HG03066 (cell line): ENCODE measurements around the gene TMCC1.
"Not testable (repeated sequence)": the region's sequence is repeated elsewhere in the genome, so short reads cannot be mapped to it uniquely, and the experiment has no call there.

Source experiments
- ATAC-seq: cut with Tn5 transposase; IDR thresholded peaks from one replicate; pipeline ENCODE4 v1.9.1; 2021; ENCODE audit warnings: low read depth; ENCODE audit not compliant: unreplicated experiment

Gene TMCC1

DNA sequence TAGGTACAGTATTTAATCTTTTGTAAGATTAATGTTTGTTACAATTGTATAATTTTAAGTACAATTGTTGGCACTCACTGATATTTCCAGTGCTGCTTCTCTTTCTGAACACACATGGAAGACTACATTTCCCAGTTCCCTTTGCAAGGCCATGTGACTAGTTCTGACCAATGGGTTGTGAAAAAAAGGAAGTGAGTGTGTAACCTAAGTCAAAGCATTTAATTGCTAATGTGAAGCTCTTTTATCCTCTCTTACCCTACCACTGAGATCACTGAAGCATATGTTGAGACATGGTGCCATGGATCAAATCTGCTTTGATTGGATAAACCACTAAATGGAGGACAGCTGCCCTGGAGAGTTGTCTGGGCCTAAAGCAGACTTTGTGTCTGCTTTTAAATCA, 203.1 kb downstream of the TMCC1 start:
- peak; percentile 76 for ATAC-seq

DNA sequence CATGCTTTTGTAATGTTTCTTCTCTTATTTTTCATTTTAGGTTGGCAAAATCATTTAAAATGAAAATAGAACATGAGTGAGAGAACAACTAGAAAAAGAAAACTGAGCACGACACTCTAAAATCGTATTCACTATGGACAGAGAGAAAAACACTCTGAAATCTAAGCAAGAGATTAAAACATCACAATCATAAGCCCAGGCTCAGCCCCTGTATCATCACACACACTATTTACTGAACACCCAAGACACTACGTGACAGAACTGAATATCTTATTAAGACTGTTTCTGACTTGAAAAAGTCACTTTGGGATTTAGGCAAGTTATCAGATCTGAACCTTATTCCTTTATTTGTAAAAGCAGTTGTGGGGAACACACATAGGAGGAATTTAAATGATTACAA, 204.5 kb downstream of the TMCC1 start:
- ATAC-seq: no peak

DNA sequence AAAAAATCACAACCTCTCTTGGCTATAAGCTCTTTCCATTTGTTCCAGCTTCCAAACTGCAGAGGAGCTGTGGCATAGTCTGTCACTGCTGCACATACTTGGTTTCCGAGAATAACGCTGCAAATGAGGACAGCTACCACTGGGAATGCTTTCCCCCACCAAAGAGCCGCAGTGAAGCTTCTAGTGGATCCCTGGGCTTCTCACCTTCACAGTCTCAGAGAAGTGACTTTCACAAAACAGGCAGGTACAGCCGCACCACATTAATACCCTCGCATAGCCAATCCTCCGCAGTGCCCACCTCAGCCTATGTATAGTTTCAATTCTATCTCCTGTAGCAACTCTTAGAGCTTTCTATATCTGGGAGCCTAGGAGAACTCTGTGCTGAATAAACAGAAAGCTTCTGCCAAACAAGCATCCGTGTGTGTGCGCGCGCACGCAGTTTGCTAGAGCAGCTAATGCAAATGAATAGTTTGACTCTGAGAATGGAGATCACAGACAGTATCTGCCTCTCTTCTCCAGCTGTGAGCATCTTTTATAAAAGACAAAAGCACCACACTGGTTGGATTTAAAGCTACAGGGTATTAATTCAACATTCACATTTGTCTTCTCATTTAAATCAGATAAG, 205.1 kb downstream of the TMCC1 start:
- no peak for ATAC-seq

DNA sequence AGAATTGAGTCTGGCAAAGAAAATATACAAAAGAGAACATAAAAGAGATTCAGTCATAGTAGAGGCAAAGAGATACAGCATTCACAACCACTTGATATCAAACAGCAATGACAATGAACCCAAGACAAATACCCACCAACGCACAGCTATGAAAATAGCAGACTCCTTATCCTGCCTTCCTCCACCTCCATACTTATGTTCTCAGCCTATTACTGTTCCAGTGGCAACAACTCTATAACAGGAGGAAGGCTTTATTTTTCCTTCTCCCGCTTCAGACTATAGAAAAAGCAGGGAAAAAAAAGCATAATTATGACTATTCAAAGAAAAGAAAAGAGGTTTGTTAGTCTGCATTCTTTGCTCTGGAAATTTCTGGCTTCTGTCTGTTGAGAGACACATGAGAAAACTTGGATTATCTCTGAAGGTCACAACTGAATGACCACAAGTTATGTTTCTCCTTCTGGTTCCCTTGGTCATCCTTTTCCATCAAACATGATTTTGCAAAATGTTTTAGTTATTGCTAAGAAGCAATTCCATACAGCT, 205.9 kb downstream of the TMCC1 start:
- ATAC-seq: no peak

DNA sequence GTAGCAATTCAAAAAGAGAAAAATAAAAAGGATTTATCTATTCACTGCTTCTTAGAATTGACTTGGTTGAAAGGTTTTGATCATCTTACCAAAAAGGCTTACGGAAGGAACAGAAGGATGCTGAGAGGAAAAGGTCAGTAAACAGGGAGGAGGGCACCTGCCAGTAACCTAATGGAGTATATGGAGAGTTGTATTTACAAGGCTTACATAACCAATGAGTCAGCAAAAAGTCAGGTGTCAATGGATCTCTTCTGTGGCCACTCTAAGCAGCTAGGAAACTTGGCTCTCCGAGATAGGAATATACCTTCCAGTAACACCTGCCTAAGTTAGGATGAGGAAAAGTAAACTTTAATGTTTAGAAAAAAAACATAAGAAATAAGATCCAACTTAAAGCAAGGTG, 206.6 kb downstream of the TMCC1 start:
- ATAC-seq: no peak

DNA sequence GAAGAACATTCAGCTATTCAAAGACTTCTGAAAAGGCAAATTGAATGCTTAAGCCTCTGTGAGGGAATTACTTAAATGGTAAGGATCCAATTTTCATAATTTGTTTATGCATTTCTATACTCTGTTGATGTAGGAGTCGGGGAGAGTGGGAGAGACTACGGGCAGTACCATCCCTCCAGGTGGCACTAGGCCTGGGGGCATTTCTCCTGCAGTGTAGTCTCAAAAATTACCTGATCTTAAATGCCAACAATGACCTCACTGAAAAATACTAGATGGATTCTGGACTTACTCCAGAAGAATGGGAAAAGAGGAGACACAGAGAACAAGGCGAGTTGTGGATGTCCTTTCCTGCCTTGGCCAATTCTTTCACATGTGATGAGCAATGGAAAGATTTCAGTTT, 209.2 kb downstream of the TMCC1 start:
- ATAC-seq: no peak

DNA sequence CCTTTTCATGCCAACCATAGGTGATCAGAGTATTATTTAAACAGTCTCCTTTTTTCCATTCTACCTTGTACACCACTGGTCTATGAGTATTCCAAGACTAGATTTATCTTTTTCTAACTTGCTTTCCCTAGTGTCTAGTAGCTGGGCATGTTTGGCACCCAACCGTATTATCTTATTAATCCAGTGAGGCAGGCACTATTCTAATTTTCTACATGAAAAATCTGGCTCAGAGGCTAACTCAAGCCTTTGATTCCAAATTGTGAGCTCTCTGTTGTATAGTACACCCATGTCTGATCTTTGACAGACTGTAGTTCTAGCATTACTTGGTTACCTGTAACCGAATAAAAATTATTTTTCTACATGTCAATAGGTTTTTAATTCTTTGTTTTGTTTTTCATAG, 210.3 kb downstream of the TMCC1 start:
- ATAC-seq: no peak

DNA sequence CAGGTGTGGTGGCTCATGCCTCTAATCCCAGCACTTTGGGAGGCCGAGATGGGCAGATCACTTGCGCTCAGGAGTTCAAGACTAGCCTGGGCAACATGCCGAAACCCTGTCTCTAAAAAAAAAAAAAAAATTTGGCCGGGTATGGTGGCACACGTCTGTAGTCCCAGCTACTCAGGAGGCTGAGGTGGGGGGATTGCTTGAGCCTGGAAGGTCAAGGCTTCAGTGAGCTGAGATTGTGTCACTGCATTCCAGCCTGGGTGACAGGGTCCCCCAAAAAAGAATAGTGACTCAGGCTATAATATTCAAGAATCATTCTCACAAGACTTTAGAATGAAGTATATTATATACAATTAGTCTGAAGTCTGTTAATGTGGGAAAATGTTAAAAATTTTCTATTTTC, 216.5 kb downstream of the TMCC1 start:
- no peak for ATAC-seq

DNA sequence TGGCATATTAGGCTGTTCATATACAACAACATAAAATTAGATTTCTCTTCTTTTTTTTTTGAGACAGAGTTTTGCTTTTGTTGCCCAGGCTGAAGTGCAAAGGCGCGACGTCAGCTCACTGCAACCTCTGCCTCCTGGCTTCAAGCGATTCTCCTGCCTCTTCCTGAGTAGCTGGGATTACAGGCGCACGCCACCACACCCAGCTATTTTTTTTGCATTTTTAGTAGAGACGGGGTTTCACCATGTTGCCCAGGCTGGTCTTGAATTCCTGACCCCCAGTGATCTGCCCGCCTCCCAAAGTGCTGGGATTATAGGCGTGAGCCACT, 218.8 kb downstream of the TMCC1 start:
- ATAC-seq: not testable (repeated sequence)

DNA sequence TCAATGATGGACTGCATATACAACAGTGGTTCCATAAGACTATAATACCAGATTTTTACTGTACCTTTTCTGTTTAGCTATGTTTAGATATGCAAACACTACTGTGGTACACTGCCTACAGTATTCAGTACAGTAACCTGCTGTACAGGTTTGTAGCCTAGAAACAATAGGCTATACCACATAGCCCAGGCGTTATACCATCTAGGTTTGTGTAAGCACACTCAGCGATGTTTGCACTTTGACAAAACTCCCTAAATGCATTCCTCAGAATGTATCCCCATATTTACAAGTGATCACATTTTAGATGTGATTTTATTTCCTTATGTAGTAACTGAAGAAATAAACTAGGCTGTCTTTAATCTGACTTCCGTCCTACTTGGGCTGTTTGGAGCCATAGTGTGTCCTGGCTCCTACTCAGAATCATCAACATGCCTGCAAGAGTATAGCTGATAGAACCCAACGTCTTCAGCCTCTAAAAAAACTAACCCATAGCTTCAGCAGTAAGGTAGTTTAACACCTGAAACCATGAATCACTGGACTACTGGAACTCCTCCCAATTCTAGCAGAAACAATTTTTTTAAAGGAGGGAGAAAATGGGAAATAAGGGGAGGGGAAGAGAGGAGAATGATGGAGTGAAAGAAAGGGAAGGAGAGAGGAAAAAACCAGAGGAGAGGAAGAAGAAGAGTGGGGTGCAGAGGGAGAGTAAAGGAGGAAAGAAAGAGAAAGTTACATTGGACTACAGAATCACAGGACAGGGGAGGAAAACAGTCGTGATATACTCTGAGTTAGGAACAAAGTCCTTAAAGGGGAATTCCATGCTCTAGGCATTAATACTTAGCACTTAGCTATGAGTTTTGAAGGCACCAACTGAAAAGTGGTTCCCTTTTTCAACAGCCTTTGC, 219.4 kb downstream of the TMCC1 start:
- no peak for ATAC-seq

DNA sequence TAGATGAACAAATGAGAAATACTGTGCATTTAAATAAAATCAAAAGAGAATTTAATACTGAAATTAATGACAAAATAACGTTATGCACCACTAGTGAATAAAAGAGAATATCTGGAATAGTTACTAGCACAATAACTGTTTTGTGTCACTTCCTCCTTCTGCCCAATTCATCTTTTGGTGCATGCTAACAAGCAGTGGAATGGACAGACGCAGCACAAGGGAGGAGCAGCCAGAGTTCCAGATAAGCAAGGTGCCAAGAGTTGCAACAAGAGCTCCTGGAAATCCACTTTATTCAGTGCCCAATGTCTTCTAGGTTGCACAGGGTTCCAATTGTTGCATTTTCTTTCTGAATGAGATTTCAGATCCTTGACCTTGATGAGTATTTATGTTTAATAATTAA, 220.5 kb downstream of the TMCC1 start:
- ATAC-seq: no peak

DNA sequence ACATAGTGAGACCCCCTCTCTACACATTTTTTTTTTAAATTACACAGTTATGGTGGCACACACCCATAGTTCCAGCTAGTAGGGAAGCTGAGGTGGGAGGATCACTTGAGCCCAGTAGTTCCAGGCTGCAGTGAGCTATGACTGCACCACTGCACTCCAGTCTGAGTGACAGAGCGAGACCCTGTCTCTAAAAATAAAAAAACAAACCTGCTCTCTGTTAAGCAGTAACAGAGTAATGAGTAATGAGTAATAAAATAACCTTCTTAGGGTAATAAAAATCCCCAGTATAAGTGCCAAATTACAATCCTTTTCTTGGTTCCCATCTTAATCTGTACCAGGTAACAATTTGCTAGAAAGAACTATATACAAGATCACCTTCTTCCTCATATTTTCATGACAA, 221.1 kb downstream of the TMCC1 start:
- no peak for ATAC-seq

DNA sequence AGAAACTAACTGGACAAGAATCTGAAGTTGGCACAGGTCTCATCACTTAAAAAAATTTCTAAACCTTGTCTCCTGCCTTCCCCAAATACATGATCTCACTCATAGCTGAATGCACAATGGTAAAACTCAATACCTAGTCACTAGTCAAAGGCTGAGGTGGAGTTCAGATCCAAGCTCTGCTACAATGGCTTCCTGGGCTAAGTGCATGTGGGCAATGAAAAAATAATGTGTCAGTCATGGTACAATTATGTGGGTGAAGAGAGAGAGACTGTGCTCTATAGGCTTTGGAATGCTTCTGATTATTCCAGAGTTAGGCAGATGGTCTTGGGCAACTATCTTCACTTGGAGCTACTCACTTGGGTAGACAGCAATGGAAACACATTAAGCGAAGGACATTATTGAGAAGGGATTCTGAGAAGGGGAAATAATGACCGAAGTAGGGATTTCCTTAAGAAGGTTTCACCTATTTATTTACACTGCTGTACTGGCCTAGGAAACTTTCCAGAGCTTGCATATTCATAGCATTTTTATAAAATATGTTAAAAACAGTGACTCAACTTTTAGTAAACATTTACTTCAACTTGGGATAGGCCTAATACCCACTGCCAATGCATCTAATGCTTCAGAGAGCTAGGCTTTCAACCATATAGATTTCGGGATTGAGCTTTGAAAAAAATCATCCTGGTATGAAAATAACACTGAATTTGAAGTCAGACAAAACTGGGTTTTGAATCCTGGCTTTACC, 228.3 kb downstream of the TMCC1 start:
- no peak for ATAC-seq

DNA sequence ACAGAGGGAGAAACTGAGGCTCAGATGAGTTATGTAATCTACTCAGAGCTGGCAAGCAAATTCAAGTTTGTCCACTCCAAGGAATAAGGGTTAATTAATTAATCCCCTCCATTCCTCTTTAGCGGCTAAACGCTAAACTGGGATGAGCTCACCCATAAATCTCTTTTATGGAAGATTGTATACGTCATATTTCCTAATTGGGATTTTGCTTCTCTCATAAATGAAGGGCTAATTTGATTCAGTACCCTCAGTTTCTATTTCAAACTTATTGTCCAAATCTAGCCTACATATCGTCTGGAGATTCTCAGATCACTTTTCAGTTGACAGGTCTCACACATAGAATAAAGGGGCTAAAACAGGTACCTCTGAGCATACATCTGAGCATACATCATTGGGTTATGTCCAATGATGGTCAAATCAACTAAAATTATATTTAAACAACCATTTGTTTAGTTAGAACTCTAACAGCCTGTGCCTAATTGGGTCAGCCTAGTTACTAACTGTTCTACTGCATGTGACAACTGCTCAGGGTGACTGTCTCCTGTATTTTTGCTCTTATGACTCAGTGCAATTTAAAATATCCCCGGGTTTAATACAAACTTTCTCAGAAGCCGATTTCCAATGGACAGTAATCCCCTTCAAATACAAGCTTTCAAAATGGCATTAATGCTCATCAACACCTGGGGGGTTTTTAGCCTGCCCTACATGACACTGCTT, 229.4 kb downstream of the TMCC1 start:
- ATAC-seq: no peak

DNA sequence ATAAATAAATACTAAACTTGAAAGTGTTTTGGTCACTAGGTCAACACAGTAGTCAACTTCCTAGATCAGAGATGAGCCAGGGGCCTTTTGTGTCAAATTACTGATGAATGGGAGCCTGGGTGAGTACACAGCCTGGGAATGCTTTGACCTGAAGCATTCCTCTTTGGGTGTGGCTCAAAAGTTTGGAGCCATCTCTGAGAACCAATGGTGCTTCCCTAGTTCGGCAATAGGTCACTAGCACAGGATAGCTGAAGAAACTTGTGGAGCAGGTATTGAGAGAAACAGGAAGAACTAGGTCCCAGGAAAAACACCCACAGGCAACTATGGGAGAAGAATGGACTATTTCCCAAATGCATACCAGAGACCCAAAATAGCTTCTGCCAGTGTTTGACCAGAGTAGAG, 230.5 kb downstream of the TMCC1 start:
- ATAC-seq: no peak

DNA sequence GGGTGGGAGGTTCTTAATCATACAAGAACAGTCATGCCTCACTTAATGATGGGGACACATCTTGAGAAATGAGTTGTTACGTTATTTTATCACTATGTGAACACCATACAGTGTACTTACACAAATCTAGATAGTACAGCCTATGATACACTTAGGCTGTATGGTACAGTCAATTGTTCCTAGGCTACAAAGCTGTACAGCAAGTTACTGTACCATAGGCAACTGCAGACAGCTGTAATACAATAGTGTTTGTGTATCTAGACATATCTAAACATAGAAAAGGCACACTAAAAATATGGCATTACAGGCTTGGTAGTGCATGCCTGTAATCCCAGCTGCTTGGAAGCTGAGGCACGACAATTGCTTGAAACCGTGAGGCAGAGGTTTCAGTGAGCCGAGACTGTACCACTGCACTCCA, 231.3 kb downstream of the TMCC1 start:
- ATAC-seq: no peak

DNA sequence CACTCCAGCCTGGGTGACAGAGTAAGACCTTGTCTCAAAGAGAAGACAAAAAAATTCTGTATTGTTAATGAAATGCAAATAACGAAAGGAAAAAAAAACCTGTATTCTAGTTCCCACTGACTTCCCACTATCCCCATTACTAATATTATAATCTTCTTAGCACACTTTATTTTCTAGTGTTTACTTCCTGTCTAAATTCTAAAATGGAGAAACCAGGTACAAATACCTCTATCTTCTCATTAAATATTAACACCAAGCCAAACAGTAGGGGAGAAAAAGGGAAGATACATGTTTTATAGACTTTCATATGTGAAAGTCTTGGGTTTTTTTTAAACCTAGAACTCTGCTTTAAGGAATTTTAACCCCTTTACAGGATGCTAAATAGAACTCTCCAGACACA, 231.7 kb downstream of the TMCC1 start:
- ATAC-seq: no peak

DNA sequence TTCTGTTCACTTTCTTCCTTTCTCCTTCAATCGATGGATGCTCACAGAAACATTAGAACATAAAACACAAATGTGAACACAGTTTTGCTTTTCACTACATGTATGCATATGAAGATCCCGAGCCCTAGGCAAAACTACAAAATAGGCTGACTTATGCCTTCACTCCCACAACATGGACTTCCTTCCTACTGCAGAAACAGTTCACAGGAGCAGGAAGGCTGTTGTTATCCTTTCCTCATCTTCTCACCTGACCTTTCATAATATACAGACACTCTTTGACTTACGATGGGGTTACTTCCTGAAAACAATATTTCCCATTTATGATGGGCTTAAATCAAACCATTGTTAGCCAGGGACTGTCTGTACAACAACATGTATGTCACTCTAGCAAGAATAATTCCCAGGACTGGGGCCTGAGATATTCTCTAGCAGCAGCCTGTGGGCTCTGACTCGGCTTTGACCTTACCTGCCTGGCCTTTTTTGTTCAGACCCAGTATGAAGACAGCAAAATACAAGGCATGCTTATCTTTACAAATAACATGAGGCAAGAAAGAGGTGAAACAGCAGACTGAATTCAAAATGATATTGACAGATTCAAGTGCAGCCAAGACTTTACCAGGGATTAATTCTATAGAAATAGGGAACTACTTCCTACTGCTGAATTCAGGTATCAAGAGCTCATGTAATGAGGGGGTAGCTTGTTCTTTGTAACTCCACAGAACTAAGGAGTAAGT, 235.2 kb downstream of the TMCC1 start:
- ATAC-seq: no peak

DNA sequence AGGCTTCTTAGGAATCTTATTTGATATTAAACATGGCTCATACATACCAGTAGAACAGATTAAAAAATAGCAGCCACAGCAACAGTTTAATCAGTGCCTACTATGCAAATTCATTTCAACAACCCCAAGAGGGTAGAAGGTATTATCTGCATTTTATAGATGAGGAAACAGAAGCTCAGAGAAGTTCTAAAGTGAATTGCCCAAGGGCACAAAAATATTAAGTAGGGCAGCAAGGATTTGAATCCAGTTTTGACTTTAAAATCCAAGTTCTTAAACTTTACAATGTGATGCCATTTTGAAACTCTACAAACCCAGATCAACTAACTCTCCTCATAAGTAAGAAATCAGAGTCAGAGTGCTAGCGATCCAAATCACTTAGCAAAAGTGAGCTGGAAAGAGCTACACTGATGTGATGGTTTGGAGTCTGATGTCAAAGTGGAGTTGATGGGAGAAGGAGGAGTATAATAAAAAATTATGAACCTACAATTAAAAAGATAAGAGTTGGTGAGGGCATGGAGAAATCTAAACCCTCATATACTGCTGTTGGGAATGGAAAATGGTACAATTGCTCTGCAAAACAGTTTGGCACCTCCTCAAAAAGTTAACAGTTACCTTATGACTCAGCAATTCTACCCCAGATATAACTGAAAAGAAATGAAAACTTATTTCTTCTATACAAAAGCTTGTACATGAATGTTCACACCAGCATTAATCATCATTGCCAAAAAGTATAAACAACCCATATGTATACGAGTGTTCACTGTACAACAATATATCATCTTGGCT, 236.1 kb downstream of the TMCC1 start:
- ATAC-seq: no peak
